Measurements from ENCODE around the gene SDHAF1. TPM values are rescaled to one million over a fixed set of nuclear protein-coding genes. Genes with fewer than 3 reads are reported as not detected.
"Not testable (repeated sequence)": the region's sequence is repeated elsewhere in the genome, so short reads cannot be mapped to it uniquely, and the experiment has no call there.

Gene SDHAF1
- total RNA-seq, 2 donors from 2014 or later, result 25.2 to 31.6 TPM

GRCh38 chr19:35978832-35979365 is 16.1 kb upstream of the SDHAF1 start:
- no peak for DNase-seq
- intact Hi-C loops (cut with DNase I), result no loop called here
- no peak for TF ChIP-seq CTCF (IDR thresholded peaks at IDR 0.05)

GRCh38 chr19:35980997-35981396 is 14.0 kb upstream of the SDHAF1 start:
- not testable (repeated sequence) for H3K4me3 ChIP-seq

More at GRCh38 chr19:35978832-35979365, 16.1 kb upstream of the SDHAF1 start:
- no peaks in the 10 kb centered on the region for H3K27me3 ChIP-seq
- H3K4me1 ChIP-seq, result no peaks in the 10 kb centered on the region
- no peak overlapping the region for H3K27ac ChIP-seq
- no peaks in the 10 kb centered on the region for H3K36me3 ChIP-seq
- no peak overlapping the region for H3K4me3 ChIP-seq
- no peaks in the 10 kb centered on the region for H3K9me3 ChIP-seq
- no peak overlapping the region for H3K9ac ChIP-seq (ENCODE audit: low read depth in 2 of 2, low read length in 2 of 2)

DNA sequence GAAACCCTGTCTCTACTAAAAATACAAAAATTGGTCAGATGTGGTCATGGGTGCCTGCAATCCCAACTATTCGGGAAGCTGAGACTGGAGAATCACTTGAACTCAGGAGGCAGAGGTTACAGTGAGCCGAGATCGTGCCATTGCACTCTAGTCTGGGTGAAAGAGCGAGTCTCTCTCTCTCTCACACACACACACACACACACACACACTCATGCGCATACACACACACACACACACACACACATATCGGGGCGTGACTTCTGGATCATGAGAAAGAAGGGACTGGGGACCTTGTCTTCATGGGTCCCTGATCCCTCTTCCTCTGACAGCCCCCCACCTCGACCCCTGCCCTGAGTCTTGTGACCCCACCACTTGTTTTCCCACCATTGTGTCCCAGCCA is 11.8 kb upstream of the SDHAF1 start:
- Histone ChIP-seq H3K27ac (no peak overlapping the region), H3K4me1 (no peaks in the 10 kb centered on the region), H3K27me3 (peaks cover 10% of the 10 kb centered on the region), H3K9me3 (no peaks in the 10 kb centered on the region), H3K36me3 (no peaks in the 10 kb centered on the region), H3K4me3 (no peak overlapping the region), H3K9ac (ENCODE audit: low read depth in 2 of 2, low read length in 2 of 2) (no peak overlapping the region)
- TF ChIP-seq CTCF (IDR thresholded peaks at IDR 0.05), result no peak
- no peak for DNase-seq
- intact Hi-C loops (cut with DNase I), result no loop called here

More at GRCh38 chr19:35980997-35981396, 14.0 kb upstream of the SDHAF1 start:
- H3K9ac ChIP-seq (ENCODE audit: low read depth in 2 of 2, low read length in 2 of 2); H3K4me1 ChIP-seq; H3K36me3 ChIP-seq; H3K27ac ChIP-seq; H3K9me3 ChIP-seq; DNase-seq; intact Hi-C loops (cut with DNase I); H3K27me3 ChIP-seq: not testable (repeated sequence)

GRCh38 chr19:35986111-35986510 is 8.9 kb upstream of the SDHAF1 start:
- Histone ChIP-seq H3K4me1 (no peaks in the 10 kb centered on the region), H3K4me3 (no peak overlapping the region), H3K27me3 (peaks cover 10% of the 10 kb centered on the region), H3K9me3 (no peaks in the 10 kb centered on the region), H3K27ac (no peak overlapping the region), H3K9ac (ENCODE audit: low read depth in 2 of 2, low read length in 2 of 2) (no peak overlapping the region), H3K36me3 (no peaks in the 10 kb centered on the region)
- TF ChIP-seq CTCF (IDR thresholded peaks at IDR 0.05), result no peak
- DNase-seq, result no peak
- intact Hi-C loops (cut with DNase I), result no loop called here

- no peak for TF ChIP-seq CTCF (IDR thresholded peaks at IDR 0.05)
- Histone ChIP-seq H3K4me3 (peak overlapping the region; percentile 17), H3K4me1 (no peaks in the 10 kb centered on the region), H3K27me3 (peaks cover 10% of the 10 kb centered on the region), H3K36me3 (no peaks in the 10 kb centered on the region), H3K9ac (ENCODE audit: low read depth in 2 of 2, low read length in 2 of 2) (no peak overlapping the region), H3K9me3 (no peaks in the 10 kb centered on the region), H3K27ac (no peak overlapping the region)
- peak; percentile 40 for DNase-seq
- intact Hi-C loops (cut with DNase I), result no loop called here
These were observed 8.1 kb upstream of the SDHAF1 start for GRCh38 chr19:35986664-35987570.

DNA sequence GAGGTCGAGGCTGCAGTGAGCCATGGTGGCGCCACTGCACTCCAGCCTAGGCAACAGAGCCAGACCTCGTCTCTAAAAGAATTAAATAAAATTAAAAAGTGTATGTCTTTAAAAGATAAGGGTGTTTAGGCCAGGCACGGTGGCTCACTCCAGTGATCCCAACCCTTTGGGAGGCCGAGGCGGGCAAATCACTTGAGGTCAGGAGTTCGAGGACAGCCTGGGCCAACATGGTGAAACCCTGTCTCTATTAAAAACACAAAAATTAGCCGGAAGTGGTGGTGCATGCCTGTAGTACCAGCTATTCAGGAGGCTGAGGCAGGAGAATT is 7.5 kb upstream of the SDHAF1 start:
- no peaks in the 10 kb centered on the region for H3K9me3 ChIP-seq
- H3K27me3 ChIP-seq, result peaks cover 10% of the 10 kb centered on the region
- no peak overlapping the region for H3K27ac ChIP-seq
- no peak overlapping the region for H3K9ac ChIP-seq (ENCODE audit: low read depth in 2 of 2, low read length in 2 of 2)
- no peaks in the 10 kb centered on the region for H3K36me3 ChIP-seq
- no peaks in the 10 kb centered on the region for H3K4me1 ChIP-seq
- H3K4me3 ChIP-seq, result no peak overlapping the region
- no peak for TF ChIP-seq CTCF (IDR thresholded peaks at IDR 0.05)
- intact Hi-C loops (cut with DNase I), result no loop called here
- DNase-seq, result no peak
